Inflammatory macrophage treated with lipopolysaccharide for 1 hour (primary cell): ENCODE measurements around the gene KCNJ8.
"Not testable (repeated sequence)": the region's sequence is repeated elsewhere in the genome, so short reads cannot be mapped to it uniquely, and the experiment has no call there.

Source experiments
- DNase-seq, 2 donors: peaks; one replicate each; pipeline ENCODE4 v3.0.0-alpha.2; 2020 to 2022

The KCNJ8 gene

DNA sequence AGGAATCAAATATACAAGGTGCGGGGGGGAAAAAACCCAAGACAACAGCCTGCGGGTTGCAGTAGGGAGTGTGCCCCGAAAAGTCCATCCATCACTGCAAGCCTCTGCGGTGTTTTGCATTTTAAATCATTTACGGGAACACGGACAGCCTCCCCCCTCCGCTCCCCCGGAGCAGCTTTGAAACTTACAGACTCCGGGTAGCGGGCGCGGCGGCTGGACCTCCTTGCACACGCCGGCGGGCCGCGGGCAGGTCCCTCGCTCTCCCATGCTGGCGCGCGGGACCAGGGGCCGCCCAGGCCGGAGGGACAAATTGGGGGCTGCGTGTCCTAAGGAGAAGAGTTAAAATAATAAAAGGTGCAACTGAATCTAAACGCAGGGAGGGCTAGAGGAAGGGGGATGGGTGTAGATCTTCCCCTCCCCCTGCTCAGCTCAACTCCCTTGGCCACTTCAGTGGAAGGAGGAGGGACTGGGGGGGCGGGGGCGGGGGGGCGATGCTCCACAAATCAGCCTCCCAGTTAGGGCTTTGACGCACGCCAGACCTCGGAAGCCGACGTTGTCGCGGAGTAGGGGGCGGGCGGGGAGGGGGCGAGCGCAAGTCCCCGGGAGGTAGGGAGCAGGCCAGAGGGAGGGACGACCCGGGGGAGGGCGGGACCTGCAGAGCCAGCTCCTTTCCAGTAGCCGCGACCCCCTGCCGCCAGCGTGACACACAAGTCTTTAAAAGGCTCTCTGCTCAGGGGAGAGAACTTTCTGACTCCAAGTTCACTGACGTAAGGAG lies at the start of gene KCNJ8:
Gene KCNJ8, minus strand, starts transcription at position 349 of the 775 bp plus-strand sequence. CDS start 1,090 bp downstream, outside the sequence.
- DNase-seq, result no peak

DNA sequence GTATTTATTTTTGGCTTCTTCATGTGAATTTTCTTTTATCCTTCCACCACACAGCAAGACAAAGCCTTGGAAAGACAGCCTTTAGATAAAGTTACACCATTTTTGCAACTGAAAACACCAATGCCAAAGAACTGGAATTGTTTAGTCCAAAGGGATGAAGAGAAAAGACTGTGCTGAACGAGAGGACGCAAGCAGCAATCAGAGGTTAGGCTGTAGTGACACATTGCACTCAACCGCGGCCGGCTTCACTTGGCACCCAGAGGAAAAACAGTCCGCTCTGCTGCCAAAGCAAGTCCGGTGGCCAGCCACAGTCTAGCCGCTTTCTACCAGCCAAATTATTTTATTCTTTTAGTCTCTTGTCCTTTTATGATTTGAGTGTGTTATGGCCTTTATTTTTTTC lies 49.1 kb upstream of the KCNJ8 start:
- no peak for DNase-seq

DNA sequence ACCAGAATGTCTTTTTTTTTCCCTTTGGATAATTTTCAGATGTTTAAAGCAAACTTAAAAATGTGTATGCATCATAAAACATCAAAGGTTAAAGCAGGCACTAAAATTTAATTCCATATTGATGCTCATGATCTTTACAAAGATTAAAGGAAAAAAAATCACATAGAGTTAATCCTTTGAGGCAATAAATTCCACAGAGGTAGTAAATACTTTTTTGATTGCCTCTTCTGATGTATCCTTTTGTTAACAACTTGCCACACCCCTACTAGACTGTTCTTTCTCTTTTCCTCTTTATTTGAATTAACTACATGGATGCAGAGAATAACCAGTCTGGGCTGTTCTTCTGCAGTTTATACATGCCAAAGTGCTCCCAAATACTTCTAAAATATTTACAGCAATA lies 45.2 kb upstream of the KCNJ8 start:
- DNase-seq, result no peak

DNA sequence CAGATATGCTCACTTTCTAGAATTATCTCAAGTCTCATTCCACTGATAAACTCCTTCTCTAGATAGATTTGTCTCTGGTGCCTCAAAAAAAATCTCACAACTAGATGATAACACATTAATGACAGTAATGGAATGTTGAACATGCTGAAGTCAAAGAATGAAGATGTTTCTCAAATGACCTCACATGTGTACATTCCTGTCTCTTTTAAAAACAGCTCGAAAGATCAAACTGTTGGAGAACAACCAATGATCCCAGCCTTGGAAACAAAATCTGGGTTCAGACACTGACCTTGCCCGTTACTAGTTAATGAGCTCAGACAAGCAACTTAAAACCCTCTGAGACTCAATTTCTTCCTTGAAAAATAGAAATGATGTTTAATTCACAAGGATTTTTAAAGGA lies 44.7 kb upstream of the KCNJ8 start:
- DNase-seq, result no peak

DNA sequence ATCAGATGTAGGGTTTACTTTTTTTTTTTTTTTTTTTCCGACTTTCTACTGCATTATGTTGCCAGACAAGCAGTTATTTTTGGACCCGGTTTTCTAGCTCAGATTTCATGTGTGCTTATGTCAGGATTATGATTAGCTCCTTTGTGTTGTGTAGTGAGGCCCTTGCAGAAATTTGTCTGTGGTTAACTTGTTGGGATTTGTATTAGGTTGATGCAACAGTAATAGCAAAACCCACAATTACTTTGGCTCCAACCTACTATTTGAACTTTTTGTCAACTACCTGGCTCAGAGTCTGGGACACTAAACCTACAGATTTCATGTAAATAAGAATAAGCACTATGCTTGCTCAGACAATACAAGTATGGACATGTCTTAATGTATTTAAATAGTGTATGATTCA lies 44.1 kb upstream of the KCNJ8 start:
- no peak for DNase-seq

DNA sequence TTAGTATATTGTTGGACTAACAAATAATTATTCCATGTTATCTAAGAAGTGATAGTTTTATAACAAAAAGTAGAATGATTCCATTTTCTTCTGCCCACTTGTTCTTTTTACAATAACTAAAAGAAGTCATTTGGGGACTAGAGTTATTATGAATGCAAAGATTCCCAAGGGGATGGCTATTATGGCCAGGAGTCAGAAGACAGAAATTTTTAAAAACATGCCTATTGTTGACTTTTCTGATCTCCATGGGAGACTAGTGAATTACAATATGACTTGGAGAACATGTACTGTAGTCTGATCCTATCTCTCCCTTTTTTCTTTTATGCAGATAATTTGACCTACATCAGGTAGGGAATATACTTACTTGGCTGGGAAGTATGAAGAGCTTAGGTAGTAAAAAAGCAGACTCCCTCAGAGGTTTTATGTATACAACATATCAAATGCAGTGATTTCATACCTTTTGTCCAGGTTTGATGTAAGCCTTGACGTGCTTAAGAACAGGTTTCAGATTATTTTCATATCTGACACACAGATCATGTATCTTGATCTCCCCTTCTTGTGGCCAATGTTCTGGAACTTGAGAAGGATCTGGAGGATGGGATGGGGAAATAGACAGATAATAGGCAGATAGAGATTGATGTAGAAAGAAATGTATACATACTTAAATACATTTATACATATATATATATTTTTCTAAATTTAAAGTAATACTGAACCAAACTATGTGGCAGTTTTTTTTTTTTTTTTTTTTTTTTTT lies 41.0 kb upstream of the KCNJ8 start:
- DNase-seq, result no peak

DNA sequence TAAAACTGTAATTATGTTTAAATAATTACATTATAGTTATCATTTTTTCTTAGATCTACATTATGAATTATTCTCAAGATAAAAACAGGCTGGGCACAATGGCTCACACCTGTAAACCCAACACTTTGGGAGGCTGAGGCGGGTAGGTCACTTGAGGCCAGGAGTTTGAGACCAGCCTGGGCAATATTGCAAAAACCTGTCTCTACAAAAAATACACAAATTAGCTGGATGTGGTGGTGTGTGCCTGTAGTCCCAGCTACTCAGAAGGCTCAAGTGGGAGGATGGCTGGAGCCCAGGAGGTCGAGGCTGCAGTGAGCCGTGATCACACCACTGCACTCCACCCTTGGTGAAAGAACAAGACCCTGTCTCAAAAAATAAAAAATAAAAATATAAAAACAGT lies 40.3 kb upstream of the KCNJ8 start:
- DNase-seq, result no peak

DNA sequence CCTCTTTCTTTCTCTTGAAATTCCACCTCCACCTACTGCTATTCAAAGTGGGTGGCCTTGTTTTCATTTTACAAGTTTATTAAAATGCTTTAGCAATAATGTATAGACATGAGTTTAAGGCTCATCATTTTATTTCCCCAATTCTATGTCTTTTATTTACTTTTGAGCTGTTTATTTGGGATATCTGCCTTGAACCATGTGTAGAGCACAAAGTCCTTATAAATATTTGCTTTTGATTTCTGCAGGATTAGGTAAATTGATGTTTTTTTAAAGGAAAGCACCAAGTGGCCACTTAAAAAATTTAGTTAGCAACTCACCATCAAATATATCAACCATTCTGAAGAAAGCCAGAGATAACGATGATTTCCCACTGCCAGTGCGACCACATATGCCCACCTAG lies 39.8 kb upstream of the KCNJ8 start:
- no peak for DNase-seq

DNA sequence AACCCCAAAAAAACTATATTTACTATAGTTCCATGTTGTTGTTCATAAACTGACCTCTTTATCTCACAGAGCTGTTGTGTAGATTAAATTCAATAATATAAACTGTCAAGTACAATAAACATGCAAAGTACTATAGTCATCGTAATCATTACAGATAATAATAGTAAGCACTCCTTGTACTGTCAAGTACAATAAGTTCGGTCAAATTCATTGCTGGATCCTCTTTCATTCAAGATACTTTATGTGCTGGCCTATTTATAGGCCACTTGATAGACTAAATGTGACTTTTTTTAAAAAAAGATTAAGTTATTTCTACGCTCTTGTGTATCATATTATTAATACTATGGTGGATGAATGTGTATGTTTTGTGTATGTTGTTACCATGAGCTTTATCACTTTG lies 39.2 kb upstream of the KCNJ8 start:
- no peak for DNase-seq

DNA sequence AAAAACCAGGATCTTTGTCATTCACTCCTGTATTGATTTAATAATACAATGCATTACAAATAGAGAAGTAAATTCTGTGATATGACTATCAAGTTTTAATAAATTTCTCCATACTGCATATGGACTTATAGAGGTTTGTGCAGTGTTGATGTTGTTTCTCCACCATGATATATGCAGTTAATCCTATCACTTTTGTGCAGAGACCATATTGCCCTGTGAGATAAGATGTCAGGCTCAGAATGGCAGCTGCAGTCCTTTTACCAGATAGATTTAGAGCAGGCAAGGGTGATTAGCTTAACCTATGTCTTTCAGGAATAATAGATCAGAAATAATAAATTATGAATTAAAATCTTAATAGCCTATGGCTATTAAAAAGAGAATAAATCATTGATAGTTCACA lies 38.6 kb upstream of the KCNJ8 start:
- no peak for DNase-seq

DNA sequence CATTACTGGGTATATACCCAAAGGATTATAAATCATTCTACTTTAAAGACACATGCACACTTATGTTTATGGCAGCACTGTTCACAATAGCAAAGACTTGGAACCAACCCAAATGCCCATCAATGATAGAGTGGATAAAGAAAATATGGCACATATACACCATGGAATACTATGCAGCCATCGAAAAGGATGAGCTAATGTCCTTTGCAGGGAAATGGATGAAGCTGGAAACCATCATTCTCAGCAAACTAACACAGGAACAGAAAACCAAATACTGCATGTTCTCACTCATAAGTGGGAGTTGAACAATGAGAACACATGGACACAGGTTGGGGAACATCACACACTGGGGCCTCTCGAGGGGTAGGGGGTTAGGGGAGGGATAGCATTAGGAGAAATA lies 37.8 kb upstream of the KCNJ8 start:
- DNase-seq, result not testable (repeated sequence)

DNA sequence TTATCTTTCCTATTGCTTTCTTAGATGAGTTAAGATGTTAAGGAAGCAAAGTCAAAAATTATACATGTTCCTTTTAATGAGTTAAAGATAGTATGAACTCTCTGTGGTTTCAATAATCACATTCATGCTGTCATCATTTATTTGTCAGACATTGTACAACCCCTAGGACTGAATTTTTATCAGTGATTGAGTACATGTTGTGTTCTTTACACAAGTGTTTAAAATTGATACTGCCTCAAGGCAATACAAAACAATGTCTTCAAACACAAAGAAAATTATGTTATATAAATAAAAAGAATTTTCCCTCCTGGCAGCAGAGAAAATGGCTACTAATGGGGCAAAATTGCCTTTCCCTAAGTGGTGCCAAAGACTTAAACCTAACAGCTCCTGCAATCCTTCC lies 34.6 kb upstream of the KCNJ8 start:
- DNase-seq, result no peak

DNA sequence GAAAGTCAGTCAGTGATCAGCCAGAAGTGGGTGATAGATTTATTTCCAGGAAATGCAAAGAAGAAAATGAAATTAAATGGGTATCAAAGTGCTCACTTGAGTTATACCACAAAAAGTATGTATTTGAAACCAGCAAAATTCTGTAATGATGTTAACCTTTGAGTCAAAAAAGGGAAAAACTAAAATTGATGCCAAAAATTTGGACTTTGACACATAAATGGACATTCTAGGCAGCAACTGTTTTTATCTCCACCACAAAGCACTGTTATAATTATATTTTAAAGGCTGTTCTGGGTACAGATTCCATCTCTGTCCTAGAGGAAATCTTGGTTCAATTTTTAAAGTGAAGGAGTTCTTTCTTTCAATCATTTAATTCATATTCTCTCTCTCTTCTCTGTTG lies 31.7 kb upstream of the KCNJ8 start:
- DNase-seq, result no peak

DNA sequence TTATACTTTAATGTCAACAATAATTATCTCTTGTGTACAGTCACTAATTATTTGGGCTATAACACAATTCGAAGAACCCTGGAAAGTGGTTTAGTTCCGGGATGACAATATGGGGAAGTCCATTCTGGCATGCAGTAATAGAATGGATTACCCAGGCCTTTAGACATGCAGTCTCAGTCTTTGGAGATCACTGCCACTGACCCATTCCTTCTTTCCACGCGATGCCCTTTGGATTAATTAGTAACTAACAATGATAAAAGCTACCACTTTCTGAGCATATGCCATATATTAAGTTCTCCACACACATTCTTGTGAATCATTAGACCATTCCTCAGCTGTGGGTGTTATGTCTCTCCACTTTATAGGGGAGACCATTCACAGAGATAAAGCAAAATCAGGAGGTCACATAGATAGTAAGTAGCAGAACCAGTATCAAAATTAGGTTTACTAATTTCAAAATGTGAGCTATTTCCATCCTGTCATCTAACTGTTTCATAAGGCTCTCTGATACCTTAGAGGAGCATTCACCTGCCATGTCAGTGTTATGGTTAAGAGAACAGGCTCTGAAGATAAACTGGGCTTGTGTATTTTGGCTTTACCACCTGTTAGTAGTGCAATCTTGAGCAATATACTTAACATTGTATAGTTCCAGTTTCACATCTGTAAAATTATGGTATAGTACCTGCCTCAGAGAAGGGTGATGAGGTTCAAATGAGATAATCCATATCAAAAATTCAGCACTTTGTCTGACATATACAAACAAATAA lies 27.2 kb upstream of the KCNJ8 start:
- no peak for DNase-seq

DNA sequence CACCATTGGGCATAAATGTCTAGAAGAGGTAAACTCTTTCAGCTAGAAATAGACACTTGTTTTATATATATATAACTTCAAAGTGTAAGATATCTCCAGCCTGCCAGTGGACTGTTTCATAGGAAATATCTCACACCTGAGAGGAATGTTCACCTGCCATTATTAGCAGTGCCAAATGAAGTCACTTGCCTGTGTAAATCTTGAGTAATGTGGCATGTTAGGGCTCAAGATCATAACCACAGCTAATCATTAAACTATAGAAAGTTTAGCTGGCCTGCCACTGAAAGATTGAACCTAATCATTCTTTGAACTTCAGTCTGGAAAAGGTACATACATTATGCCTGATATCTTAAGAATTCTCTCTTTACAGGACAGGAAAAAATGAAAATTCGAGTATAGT lies 25.5 kb upstream of the KCNJ8 start:
- DNase-seq, result no peak

DNA sequence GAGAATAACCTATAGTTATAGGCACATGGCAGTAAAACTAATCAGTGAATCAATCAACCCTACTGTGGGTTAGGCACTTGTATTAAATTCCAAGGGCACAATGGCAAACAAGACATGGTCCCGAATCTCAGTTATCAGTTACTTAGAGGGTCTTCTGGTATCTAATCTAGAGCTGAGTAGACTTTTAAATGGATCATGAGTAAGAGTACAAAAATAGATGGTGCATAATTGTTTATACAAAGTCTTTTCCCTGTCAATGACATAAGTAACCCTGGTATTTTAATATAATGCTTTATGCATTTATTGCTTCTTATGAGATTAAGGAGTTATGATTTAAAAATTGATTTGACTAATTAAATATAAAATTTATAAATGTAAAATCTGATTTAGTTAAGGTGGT lies 23.0 kb upstream of the KCNJ8 start:
- DNase-seq, result no peak

DNA sequence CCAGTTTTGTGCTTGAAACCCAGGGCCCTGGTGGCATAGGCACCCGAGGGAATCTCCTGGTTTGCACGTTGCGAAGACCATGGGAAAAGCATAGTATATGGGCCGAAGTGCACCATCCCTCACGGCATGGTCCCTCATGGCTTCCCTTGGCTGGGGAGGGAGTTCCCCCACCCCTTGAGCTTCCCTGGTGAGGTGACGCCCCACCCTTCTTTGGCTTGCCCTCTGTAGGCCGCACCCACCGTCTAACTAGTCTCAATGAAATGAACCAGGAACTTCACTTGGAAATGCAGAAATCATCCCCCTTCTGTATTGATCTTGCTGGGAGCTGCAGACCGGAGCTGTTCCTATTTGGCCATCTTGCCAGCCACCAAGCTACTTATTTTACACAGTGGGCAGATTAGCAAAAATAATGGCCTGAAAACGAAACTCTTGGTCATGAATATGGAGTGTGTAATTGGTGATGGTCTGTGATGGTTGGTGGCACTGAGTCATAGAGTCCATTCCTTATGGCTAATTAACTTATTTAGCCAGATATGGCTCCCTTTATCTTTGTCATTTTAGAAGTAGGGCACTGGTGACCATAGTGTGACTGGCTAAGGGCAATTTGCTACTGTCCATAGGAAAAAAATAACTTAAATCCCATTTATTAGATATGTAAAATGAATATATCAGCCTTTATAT lies 21.3 kb upstream of the KCNJ8 start:
- no peak for DNase-seq

DNA sequence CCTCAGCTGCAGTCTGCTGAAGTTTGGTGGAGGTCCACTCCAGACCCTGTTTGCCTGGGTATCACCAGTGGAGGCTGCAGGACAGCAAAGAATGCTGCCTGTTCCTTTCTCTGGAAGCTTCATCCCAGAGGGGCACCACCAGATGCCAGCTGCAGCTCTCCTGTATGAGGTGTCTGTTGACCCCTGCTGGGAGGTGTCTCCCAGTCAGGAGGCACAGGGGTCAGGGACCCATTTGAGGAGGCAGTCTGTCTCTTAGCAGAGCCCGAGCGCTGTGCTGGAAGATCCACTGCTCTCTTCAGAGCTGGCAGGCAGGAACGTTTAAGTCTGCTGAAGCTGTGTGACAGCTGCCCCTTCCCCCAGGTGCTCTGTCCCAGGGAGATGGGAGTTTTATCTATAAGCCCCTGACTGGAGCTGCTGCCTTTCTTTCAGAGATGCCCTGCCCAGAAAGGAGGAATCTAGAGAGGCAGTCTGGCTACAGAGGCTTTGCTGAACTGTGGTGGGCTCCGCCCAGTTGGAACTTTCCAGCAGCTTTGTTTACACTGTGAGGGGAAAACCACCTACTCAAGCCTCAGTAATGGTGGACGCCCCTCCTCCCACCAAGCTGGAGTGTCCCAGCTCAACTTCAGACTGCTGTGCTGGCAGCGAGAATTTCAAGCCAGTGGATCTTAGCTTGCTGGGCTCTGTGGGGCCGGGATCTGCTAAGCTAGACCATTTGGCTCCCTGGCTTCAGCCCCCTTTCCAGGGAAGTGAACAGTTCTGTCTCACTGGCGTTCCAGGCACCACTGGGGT lies 20.5 kb upstream of the KCNJ8 start:
- DNase-seq, result not testable (repeated sequence)

DNA sequence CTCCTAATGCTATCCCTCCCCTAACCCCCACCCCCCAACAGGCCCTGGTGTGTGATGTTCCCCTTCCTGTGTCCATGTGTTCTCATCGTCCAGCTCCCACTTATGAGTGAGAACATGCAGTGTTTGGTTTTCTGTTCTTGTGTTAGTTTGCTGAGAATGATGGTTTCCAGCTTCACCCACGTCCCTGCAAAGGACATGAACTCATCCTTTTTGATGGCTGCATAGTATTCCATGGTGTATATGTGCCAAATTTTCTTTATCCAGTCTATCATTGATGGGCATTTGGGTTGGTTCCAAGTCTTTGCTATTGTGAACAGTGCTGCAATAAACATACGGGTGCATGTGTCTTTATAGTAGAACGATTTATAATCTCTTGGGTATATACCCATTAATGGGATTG lies 15.2 kb upstream of the KCNJ8 start:
- DNase-seq, result not testable (repeated sequence)

DNA sequence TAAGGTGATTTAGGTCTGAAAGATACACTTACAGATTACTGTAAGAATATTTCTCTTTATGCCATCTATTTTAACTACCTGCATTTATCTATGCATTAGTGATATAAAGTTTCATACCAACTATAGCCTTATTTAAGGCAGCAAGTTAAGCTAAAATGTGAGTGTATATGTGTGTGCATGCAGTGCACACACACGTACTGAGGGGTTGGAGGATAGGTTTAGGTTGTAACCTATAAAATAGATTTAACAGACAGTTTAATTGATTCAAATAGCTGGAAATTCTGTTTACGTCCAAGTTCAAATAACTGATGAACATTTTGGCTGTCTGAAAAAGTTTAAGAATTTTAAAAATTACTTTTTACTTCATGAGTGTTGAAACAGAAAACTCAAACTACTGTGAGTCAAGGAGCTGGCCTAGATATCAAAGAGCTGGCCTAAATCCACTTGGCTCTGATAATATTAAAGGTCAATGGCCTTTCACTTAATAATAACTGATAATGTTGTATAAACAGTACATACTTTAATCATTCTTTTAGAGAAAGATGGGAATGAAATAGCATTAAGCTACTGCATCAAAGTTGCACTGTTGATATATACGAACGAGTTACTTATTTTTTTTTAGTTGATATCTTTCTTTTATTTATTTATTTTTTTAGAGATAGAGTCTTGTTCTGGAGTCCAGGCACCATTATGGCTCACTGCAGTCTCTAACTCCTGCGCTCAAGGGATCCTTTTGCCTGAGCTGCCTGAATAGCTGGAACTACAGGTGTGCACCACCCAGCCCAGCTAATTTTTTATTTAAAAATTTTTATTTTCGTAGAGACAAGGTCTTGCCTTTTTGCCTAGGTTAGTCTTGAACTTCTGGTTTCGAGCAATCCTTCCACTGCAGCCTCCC lies 13.8 kb upstream of the KCNJ8 start:
- DNase-seq, result no peak

DNA sequence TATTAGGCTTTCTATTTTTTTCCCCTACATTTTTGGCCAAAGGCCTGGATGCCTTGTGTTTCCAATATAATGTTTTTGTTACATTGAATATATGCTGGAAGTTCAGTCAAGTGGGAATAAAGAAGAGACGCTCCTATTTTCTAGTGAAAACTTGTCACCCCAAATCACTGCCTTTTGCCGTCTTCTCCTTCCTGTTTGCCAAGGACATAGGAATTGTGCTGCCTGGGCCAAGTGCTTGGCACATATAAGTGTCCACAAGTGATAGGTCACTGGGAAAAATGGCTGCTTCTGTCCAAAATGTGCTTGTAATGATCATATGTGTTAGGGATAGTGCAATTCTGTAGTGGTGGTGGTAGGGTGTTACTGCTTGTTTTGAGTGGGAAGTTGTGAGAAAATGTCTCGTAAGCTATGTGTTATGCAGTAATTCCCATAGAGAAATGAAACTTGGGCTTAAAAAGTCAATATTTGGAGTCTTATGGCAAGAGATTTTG lies 11.6 kb upstream of the KCNJ8 start:
- no peak for DNase-seq
